Mesenchymal stem cell (in vitro differentiated cells and primary cell): Measurements from ENCODE around the gene RCOR1.
A peak's percentile ranks its signal among the peaks of the same experiment; 100 is the strongest.

ENCODE experiments used
- DNase-seq: peaks from one replicate; pipeline ENCODE4 v3.0.0-alpha.2; 2013
- H2AFZ ChIP-seq: one replicate; pipeline ENCODE4 v1.6.1; 2013; ENCODE audit warnings: low read depth, mild to moderate bottlenecking, control low read depth, inconsistent platforms, low read length, moderate library complexity
- H2AK5ac ChIP-seq: 2 replicates; pipeline ENCODE4 v1.6.1; 2013; ENCODE audit warnings: low read length, moderate library complexity, mild to moderate bottlenecking, inconsistent platforms; ENCODE audit not compliant: severe bottlenecking
- H2BK120ac ChIP-seq: one replicate; pipeline ENCODE4 v1.6.1; 2013; ENCODE audit warnings: low read depth, mild to moderate bottlenecking, inconsistent platforms, low read length, moderate library complexity
- H2BK12ac ChIP-seq, 2 experiments: one replicate each; pipeline ENCODE4 v1.6.1; 2013; ENCODE audit warnings: inconsistent platforms in 2 of 2, low read length in 2 of 2, mild to moderate bottlenecking in 2 of 2, moderate library complexity in 2 of 2, control low read depth in 1 of 2
- H2BK15ac ChIP-seq: one replicate; pipeline ENCODE4 v1.6.1; 2013; ENCODE audit warnings: mild to moderate bottlenecking, low read depth, inconsistent platforms; ENCODE audit not compliant: poor library complexity, severe bottlenecking
- H2BK5ac ChIP-seq: 2 replicates; pipeline ENCODE4 v1.6.1; 2013; ENCODE audit warnings: low read depth, mild to moderate bottlenecking, low read length, control low read depth, inconsistent platforms; ENCODE audit not compliant: poor library complexity, severe bottlenecking
- H3K14ac ChIP-seq, 2 experiments: one replicate each; pipeline ENCODE4 v1.6.1; 2013; ENCODE audit warnings: inconsistent platforms in 2 of 2, low read length in 2 of 2, control low read depth in 1 of 2, mild to moderate bottlenecking in 1 of 2, moderate library complexity in 1 of 2
- H3K18ac ChIP-seq, 2 experiments: one replicate each; pipeline ENCODE4 v1.6.1; 2013; ENCODE audit warnings: inconsistent platforms in 2 of 2, low read length in 2 of 2, control low read depth in 1 of 2, low read depth in 1 of 2, mild to moderate bottlenecking in 1 of 2
- H3K23ac ChIP-seq, 2 experiments: one replicate each; pipeline ENCODE4 v1.6.1; 2013; ENCODE audit warnings: inconsistent platforms in 2 of 2, low read length in 2 of 2, mild to moderate bottlenecking in 2 of 2, moderate library complexity in 2 of 2, control low read depth in 1 of 2
- H3K27ac ChIP-seq: 2 replicates; pipeline ENCODE4 v1.5.1; 2013; ENCODE audit warnings: mild to moderate bottlenecking, moderate library complexity, low read length, control low read depth, inconsistent platforms; ENCODE audit not compliant: poor library complexity, severe bottlenecking
- H3K27me3 ChIP-seq, 2 experiments: 2 replicates each; pipeline versions ENCODE4 v1.6.1 to v1.7.0; 2013; ENCODE audit warnings: low read length in 2 of 2, mild to moderate bottlenecking in 2 of 2, moderate library complexity in 2 of 2, control low read depth in 1 of 2, inconsistent platforms in 1 of 2; ENCODE audit not compliant: control insufficient read depth in 1 of 2, insufficient read depth in 1 of 2
- H3K36me3 ChIP-seq, 2 experiments: 2 replicates each; pipeline versions ENCODE4 v1.6.1 to v1.7.0; 2013; ENCODE audit warnings: low read length in 2 of 2, control low read depth in 1 of 2, inconsistent platforms in 1 of 2, low read depth in 1 of 2, mild to moderate bottlenecking in 1 of 2; ENCODE audit not compliant: insufficient read depth in 2 of 2, control insufficient read depth in 1 of 2
- H3K4ac ChIP-seq, 2 experiments: one replicate each; pipeline ENCODE4 v1.6.1; 2013; ENCODE audit warnings: inconsistent platforms in 2 of 2, low read length in 2 of 2, mild to moderate bottlenecking in 2 of 2, moderate library complexity in 2 of 2, control low read depth in 1 of 2, low read depth in 1 of 2
- H3K4me1 ChIP-seq: 2 replicates; pipeline ENCODE4 v1.6.1; 2013; ENCODE audit warnings: low read depth, low read length, control low read depth; ENCODE audit not compliant: control insufficient read depth, insufficient read depth
- H3K4me2 ChIP-seq: 2 replicates; pipeline ENCODE4 v1.6.1; 2013; ENCODE audit warnings: low read length, mild to moderate bottlenecking, inconsistent platforms; ENCODE audit not compliant: poor library complexity, severe bottlenecking
- H3K4me3 ChIP-seq, 2 experiments: 2 replicates each; pipeline versions ENCODE4 v1.5.1 to v1.7.0; 2013; ENCODE audit warnings: low read length in 2 of 2, mild to moderate bottlenecking in 2 of 2, control low read depth in 1 of 2, low read depth in 1 of 2; ENCODE audit not compliant: insufficient read depth in 1 of 2
- H3K79me1 ChIP-seq: replicated peaks from 2 replicates; pipeline ENCODE4 v1.6.1; 2013; ENCODE audit warnings: mild to moderate bottlenecking, control low read depth, low read length, inconsistent platforms; ENCODE audit not compliant: poor library complexity, severe bottlenecking
- H3K9ac ChIP-seq: 2 replicates; pipeline ENCODE4 v1.7.0; 2013; ENCODE audit warnings: mild to moderate bottlenecking, low read length, moderate library complexity
- H3K9me3 ChIP-seq: 2 replicates; pipeline ENCODE4 v1.7.0; 2013; ENCODE audit warnings: mild to moderate bottlenecking, low read length; ENCODE audit not compliant: control insufficient read depth
- H4K8ac ChIP-seq: one replicate; pipeline ENCODE4 v1.6.1; 2013; ENCODE audit warnings: inconsistent platforms, mild to moderate bottlenecking, low read length, moderate library complexity
- H4K91ac ChIP-seq: one replicate; pipeline ENCODE4 v1.6.1; 2013; ENCODE audit warnings: mild to moderate bottlenecking, low read length, inconsistent platforms
- WGBS: methylation state at CpG from one replicate; pipeline ENCODE4 v1.1.7; 2013; ENCODE audit warnings: mixed read lengths; 5-methylcytosine and 5-hydroxymethylcytosine counted together

Gene RCOR1

GRCh38 chr14:102580550-102581110 is 11.8 kb upstream of the RCOR1 start:
- Histone ChIP-seq H4K91ac (peak overlapping the region; percentile 89), H3K9ac (peak overlapping the region; percentile 84), H2BK15ac (peak overlapping the region; percentile 93), H3K14ac (no peak overlapping the region), H2AFZ (no peak overlapping the region), H4K8ac (peak overlapping the region; percentile 76), H3K23ac (no peak overlapping the region), H3K9me3 (no peaks in the 10 kb centered on the region), H3K18ac (peak overlapping the region in 1 of 2 experiments; percentile 46), H2BK12ac (peak overlapping the region; percentile 20 to 65), H3K4me2 (no peak overlapping the region), H3K4me1 (peaks cover 18% of the 10 kb centered on the region), H2BK120ac (no peak overlapping the region), H3K36me3 (no peaks in the 10 kb centered on the region), H2BK5ac (no peak overlapping the region), H3K27ac (no peak overlapping the region), H3K4me3 (peak overlapping the region in 1 of 2 experiments; percentile 57), H3K4ac (peak overlapping the region in 1 of 2 experiments; percentile 89), H3K27me3 (no peaks in the 10 kb centered on the region), H2AK5ac (no peak overlapping the region), H3K79me1 (no peaks in the 10 kb centered on the region)
- 87% methylated on average over 10 of the region's 10 CpGs for WGBS
- DNase-seq = peak; percentile 45

- Histone ChIP-seq H3K4me2 (no peak overlapping the region), H3K14ac (no peak overlapping the region), H2AFZ (no peak overlapping the region), H2BK12ac (no peak overlapping the region), H3K4me3 (no peak overlapping the region), H4K8ac (no peak overlapping the region), H2AK5ac (no peak overlapping the region), H4K91ac (no peak overlapping the region), H2BK15ac (no peak overlapping the region), H3K9me3 (no peaks in the 10 kb centered on the region), H3K4ac (no peak overlapping the region), H3K4me1 (peaks cover 20% of the 10 kb centered on the region), H3K36me3 (no peaks in the 10 kb centered on the region), H3K27ac (no peak overlapping the region), H2BK5ac (no peak overlapping the region), H3K23ac (no peak overlapping the region), H3K9ac (no peak overlapping the region), H3K18ac (no peak overlapping the region), H3K79me1 (no peaks in the 10 kb centered on the region), H2BK120ac (no peak overlapping the region), H3K27me3 (no peaks in the 10 kb centered on the region)
- WGBS = 94% methylated on average over 10 of the region's 10 CpGs
- no peak for DNase-seq
These were observed 11.3 kb upstream of the RCOR1 start for GRCh38 chr14:102581193-102581592.

GRCh38 chr14:102583726-102584125 is 8.7 kb upstream of the RCOR1 start:
- Histone ChIP-seq H3K18ac (no peak overlapping the region), H2BK12ac (no peak overlapping the region), H4K91ac (peak overlapping the region; percentile 5), H3K27ac (no peak overlapping the region), H2AFZ (no peak overlapping the region), H3K36me3 (no peaks in the 10 kb centered on the region), H3K79me1 (no peaks in the 10 kb centered on the region), H4K8ac (no peak overlapping the region), H3K9ac (no peak overlapping the region), H2AK5ac (no peak overlapping the region), H3K4me1 (peaks cover 20% of the 10 kb centered on the region), H3K23ac (no peak overlapping the region), H3K14ac (no peak overlapping the region), H3K9me3 (no peaks in the 10 kb centered on the region), H3K4me2 (no peak overlapping the region), H3K4me3 (no peak overlapping the region), H2BK120ac (peak overlapping the region; percentile 22), H3K4ac (peak overlapping the region in 1 of 2 experiments; percentile 15), H3K27me3 (no peaks in the 10 kb centered on the region), H2BK5ac (no peak overlapping the region), H2BK15ac (no peak overlapping the region)
- whole genome bisulfite sequencing = 30% methylated on average over 7 of the region's 7 CpGs
- DNase-seq = no peak

GRCh38 chr14:102584871-102585869 is 7.3 kb upstream of the RCOR1 start:
- peaks cover 4% of the 10 kb centered on the region for H3K79me1 ChIP-seq
- H2AFZ ChIP-seq = peak overlapping the region; percentile 75
- peak overlapping the region; percentile 99 for H4K8ac ChIP-seq
- no peak overlapping the region for H3K23ac ChIP-seq
- peak overlapping the region; percentile 96 for H2BK120ac ChIP-seq
- H2BK5ac ChIP-seq = no peak overlapping the region
- no peaks in the 10 kb centered on the region for H3K27me3 ChIP-seq
- peak; percentile 70 for DNase-seq
- no peak overlapping the region for H3K9ac ChIP-seq
- H3K36me3 ChIP-seq = no peaks in the 10 kb centered on the region
- no peak overlapping the region for H2AK5ac ChIP-seq
- no peak overlapping the region for H3K27ac ChIP-seq
- peak overlapping the region; percentile 86 to 90 for H2BK12ac ChIP-seq
- no peaks in the 10 kb centered on the region for H3K9me3 ChIP-seq
- H3K18ac ChIP-seq = peak overlapping the region; percentile 93 to 95
- peak overlapping the region; percentile 83 to 89 for H3K14ac ChIP-seq
- H3K4me1 ChIP-seq = peaks cover 20% of the 10 kb centered on the region
- peak overlapping the region; percentile 96 for H3K4ac ChIP-seq
- peak overlapping the region; percentile 95 for H2BK15ac ChIP-seq
- 52% methylated on average over 24 of the region's 24 CpGs for WGBS
- no peak overlapping the region for H3K4me2 ChIP-seq
- peak overlapping the region; percentile 97 for H4K91ac ChIP-seq
- no peak overlapping the region for H3K4me3 ChIP-seq
